GM18508 (cell line): ENCODE data around the gene KANTR.

Experiments
- ATAC-seq: cut with Tn5 transposase; IDR thresholded peaks from one replicate; pipeline ENCODE4 v1.9.1; 2021; ENCODE audit warnings: moderate number of reproducible peaks; ENCODE audit not compliant: insufficient read depth, unreplicated experiment

The KANTR gene

DNA sequence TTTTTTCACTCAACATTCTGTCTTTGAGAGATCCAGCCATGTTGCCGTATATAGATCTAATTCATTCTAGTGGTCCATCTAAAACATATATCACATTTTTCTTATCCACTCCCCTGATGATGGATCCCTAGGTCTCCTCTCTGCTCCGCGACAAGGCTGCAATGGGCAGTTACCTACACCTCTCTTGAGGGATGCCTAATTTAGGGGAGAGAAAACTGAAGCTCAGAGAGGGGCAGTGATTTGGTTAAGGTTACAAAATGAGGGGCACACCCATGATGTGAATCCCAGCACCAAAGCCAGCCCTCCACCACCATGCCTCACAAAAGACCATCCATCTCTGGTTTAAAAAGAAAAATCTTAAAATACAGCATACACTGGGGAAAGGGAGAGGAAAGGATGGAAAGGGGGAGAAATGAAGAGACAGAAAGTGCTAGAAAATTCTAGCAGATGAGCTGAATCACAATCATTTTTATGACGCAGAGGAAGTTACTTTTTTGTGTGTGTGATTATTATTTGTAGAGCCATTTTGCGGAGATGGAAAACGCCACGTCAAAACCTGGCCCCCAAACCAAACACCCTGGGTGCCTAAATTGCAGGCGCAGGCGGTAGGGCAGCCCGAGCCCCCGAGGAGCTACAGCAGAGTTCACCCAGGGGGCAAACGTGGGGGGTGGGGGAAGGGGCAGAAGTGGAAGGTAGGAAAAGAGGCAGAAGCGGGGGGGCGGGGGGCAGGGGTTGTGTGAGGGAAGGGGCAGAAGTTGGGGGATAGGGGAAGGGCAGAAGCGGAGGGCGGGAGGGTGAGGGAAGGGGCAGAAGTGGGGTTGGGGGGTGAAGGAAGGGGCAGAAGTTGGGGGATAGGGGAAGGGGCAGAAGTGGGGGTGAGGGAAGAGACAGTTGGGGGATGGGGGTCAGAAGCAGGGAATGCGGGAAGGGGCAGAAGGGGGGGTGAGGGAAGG is 13.0 kb upstream of the KANTR start:
- ATAC-seq, result no peak

GRCh38 chrX:53081925-53082772 is 11.8 kb upstream of the KANTR start, which contains the start of gene TSPYL2:
Gene TSPYL2 (plus strand): TSS chrX:53082367. CDS start chrX:53082499, 132 bp downstream.
- peak; percentile 85 for ATAC-seq

- no peak for ATAC-seq
These were observed 10.9 kb upstream of the KANTR start for GRCh38 chrX:53082773-53083616.

DNA sequence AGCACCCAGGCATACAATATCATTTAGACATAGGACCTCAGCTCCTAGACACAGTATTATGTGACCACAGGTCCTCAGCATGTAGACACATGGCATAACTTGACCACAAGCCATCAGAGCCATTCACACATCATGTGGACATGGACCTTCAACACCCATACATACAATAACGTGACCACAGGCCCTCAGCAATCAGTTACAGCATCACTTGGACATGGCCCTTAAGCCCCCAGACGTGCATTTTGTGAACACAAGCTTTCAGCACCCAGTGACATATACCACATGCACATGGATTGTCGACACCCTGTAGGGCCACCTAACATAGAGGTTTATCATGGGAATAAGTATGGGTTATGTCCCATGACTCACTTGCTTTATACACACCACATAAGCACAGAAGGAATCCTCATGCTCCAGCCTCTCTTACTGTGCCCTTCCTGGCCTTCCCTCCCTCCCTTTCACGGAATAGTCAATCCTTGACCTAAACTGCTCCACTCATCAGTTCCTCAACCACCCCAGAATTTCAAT is 9.8 kb upstream of the KANTR start:
- ATAC-seq, result no peak

- ATAC-seq, result no peak
These were observed 9.1 kb upstream of the KANTR start for GRCh38 chrX:53084863-53085262.

GRCh38 chrX:53085661-53086229 is 8.2 kb upstream of the KANTR start:
- ATAC-seq, result no peak

DNA sequence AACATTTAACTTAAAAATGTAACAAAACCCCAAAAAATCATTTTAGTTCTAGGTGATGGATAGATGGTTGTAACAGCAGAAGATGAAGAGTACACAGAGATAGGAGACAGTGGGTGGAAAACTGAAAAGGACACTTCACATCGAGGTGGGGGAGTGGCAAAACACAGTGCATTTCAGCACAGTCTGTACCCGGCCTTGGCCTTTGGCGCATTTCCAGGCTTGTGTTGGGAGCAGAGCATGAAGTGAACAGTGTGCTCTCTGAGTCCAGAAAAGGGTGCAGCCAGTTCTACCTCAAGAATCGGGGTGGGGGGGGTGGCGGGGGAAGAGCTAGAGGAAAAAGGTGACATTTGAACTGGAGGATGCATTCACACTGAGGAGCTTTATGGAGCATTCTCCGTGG is 7.5 kb upstream of the KANTR start:
- ATAC-seq, result no peak

DNA sequence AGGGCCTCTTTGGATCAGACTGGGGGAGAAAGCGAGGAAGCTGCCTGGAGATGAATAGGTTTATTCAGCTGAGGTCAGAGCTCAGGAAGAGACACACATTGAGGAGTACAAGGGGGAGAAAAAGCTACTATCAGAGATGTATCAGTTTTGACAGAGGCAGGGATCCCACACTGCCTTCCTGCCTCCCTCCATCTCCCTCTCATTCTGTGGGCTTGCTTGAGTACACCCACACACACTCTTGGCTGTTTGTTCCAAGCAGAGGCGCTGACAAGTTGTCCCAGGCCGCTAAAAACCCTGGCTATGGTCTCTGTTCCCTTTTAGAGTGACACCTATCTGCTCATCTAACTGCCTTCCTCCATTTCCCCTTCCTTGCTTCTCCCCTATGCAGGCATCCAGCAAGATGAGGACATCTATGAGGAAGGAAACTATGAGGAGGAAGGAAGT is 6.5 kb upstream of the KANTR start:
- no peak for ATAC-seq

DNA sequence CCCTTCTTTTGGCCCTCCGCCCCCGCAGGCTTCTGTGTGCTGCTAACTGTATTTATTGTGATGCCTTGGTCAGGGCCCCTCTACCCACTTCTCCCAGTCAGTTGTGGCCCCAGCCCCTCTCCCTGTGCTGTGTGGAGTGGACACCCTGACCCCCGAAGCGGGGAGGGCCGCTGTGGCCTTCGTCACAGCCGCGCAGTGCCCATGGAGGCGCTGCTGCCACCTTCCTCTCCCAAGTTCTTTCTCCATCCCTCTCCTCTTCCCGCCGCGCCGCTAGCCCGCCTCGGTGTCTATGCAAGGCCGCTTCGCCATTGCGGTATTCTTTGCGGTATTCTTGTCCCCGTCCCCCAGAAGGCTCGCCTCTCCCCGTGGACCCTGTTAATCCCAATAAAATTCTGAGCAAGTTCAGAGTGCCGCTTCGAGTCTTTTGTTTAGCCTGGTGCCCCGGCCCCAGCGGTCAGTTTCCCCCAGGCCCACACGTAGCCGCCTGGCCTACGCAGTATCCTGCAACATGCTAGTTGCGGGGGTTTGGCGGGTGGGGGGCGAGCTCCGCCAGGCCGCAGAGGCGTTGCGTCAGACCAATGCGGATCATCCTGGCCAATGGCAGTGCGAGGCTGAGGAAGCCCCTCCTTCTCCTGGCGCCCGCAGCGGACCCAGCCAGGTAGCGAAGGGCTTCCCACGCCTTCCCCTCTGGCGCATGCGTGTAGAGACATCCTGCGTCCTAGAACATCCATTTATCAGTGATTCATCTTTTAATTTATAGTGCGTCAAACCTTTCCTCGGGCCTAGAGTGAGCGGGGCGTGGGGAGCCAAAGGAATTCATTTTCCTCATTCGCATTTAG is 5.6 kb upstream of the KANTR start:
- ATAC-seq, result no peak

GRCh38 chrX:53089224-53089842 is 4.6 kb upstream of the KANTR start:
- ATAC-seq, result no peak

DNA sequence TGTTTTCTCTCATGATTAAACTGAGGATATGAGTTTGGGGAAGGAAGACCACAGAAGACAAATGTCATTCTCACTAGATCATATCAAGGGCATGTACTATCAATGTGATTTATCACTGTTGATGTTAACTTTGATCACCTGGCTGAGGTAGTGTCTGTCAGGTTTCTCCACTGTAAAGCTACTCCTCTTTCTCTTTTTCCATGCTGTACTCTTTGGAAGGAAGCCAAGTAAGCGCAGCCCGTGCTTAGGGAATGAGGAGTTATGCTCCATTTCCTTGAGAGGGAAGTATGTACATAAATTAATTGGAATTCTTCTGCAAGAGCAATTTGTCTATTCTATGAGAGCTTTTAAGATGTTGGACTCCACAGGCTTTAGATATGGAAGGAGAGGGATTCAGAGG is 4.0 kb upstream of the KANTR start:
- ATAC-seq, result no peak

DNA sequence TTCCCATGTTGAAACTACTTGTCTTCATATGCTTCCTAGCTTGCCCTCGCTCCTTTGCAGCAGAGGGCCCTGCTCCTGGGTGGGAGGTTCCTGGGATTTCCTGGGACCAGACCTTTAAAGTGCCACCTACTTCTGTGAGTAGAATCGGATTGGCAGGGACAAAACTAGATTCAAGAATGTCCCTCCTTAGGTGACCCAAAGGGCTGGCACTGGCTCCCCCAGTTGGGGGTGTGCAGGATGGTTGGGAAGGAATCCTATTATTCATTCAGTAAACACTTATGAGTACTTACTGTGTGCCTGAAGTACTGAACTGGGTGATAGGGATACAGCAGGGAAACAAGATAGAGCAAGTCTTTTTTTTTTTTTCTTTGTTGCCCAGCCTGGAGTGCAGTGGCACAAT is 2.6 kb upstream of the KANTR start:
- ATAC-seq, result no peak

- ATAC-seq, result no peak
These were observed 726 bp upstream of the KANTR start for GRCh38 chrX:53093177-53093655.

GRCh38 chrX:53094582-53094905 is 602 bp downstream of the KANTR start:
- no peak for ATAC-seq

GRCh38 chrX:53095796-53096195 is 1.9 kb downstream of the KANTR start:
- ATAC-seq, result no peak

DNA sequence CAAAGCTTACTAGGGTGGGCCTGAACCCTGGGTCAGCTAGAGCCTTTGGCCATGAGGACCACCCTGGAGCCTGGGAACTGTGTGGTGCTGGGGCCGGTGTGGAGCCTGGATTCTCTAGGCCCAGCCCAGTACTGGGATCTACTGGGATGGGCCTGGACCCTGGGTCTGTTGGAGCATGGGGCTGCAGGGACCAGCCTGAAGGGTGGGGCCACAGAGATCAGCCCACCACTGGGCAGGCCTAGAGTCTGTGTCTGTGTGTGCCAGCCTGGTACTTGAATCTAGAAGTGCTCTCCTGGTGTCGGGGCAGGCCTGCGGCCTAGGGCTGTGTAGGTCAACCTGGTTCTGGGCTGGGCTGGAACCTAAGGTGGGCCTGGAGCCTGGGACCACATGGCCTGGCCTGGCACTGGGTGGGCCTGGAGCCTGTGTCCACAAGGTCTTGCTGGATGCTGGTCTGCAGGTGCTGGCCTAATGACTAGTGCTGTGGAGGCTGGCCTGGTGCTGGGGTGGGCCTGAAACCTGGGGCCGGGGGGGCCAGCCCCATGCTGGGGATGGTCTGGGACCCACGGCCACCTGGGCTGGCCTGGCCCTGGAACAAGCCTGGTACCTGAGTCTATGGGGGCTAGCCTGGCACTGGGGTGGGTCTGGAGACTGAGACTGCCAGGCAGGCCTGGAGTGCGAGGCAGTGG is 21.1 kb downstream of the KANTR start:
- ATAC-seq, result no peak

DNA sequence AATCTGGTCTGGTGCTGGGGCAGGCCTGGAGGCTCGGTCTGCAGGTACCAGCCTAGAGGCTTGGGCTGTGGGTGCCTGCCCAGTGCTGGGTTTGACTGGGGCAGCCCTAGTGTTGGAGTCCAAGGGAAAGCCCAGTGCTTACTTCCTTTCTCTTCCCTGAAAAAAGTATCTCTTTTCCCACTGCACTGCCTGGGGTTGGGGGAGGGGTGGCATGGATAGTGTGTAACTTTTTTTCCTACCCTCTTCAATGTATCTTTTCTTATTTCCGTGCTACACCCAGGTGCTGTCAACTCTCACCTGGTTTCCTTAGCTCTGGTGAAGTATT is 21.6 kb downstream of the KANTR start:
- no peak for ATAC-seq

DNA sequence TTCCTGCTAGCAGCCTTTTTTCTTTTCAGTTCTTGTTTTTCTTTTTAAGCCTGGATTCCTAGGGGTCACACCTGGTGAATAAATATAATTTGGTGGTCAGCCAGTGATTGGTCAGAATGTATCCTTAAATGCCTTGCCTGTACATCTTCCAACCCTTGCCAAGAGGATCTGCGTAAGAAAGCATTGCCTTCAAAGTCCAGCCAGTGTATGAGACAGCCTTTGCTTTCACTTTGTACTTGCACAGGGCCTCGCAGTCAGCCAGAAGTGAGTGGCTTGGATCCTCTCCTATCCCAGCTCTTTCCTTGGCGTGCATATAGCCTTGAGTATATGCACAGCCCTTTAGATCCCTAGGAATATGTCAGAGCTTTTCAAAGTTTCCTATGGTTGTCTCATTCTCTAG is 22.2 kb downstream of the KANTR start:
- no peak for ATAC-seq
